Iris pigment epithelial cell (primary cell): ENCODE measurements around the gene CCDC170.

ENCODE experiments used
- DNase-seq: peaks from one replicate; pipeline ENCODE4 v3.0.0-alpha.2; 2011; ENCODE audit warnings: low read depth

CCDC170 gene

DNA sequence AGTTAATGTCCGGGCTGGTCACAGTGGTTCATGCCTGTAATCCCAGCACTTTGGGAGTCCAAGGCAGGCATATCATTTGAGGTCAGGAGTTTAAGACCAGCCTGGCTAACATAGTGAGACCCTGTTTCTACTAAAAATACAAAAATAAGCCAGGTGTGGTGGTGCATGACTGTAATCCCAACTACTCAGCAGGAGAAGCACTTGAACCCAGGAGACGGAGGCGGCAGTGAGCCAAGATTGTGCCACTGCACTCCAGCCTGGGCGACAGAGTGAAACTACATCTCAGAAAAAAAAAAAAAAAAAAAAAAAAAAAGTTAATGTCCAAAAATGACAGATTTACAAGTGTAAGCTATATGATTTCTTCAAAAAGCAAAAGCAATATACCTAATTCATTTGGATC, 124.9 kb downstream of the CCDC170 start:
- no peak for DNase-seq

- DNase-seq: no peak
These were observed 126.4 kb downstream of the CCDC170 start for GRCh38 chr6:151620179-151620578.

DNA sequence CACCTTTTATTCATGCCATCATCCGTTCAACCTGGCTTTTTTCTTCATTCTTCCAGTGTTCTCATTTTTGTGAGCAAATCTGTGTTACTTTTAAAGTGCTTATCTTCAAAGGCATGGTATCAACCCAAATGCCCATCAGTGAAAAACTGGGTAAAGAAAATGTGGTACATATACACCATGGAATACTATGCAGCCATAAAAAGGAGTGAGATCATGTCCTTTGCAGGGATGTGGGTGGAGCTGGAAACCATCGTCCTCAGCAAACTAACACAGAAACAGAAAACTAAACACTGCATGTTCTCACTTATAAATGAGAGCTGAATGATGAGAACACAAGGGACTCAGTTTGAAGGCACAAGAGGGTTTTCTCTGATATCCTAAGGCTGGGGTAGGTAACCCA, 130.3 kb downstream of the CCDC170 start:
- no peak for DNase-seq

GRCh38 chr6:151624481-151624880, 130.7 kb downstream of the CCDC170 start:
- no peak for DNase-seq

DNA sequence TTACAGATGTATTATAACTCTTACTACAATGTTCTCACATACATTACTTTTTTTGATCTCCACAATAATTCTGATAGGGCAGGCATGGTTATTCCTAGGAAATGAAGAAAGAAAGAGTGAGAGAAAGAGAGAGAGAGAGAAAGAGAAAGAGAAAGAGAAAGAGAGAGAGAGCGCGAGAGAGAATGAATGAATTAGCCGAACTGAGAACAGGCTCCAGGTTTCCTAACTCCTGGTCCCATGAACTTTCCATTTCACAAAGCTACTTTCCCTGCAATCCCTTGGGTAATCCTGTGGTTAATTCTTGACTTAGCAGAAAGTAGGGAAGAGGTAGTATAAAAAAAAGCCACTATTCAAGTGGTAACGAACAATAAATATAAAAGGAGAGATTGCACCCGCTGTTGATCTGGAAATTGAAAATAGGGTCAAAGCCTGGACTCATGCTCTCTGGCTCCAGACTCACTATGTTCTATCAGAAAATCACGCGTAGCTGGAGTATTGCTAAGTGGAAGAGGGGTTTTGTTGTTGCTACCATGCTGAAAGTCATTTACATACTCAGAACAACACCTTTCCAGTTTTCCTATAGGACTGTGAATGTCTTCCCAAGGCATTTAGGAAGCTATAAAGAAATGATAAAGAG, 131.2 kb downstream of the CCDC170 start:
- DNase-seq: no peak

- peak; percentile 22 for DNase-seq
These were observed 134.1 kb downstream of the CCDC170 start for GRCh38 chr6:151627689-151628444.

DNA sequence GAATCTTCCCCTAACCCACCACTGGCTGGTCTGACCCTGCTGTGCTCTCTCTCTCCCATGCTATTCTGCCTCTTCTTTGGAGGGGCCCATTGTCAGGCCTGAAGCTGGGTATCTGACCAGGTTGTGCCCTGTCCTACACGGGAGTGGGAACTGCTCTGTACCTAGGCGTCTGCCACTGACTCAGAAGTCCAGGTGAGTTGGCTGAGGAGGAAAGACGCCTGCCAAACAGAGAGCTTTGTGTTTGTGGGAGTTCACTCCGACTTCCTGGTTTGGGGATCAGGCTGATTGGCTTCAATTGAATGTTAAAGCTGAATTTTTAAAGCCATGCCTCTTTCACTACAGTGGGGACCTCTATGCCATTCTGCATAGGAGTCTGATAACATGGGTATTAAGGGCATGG, 136.0 kb downstream of the CCDC170 start:
- DNase-seq: no peak

GRCh38 chr6:151630387-151630786, 136.6 kb downstream of the CCDC170 start:
- DNase-seq: no peak

DNA sequence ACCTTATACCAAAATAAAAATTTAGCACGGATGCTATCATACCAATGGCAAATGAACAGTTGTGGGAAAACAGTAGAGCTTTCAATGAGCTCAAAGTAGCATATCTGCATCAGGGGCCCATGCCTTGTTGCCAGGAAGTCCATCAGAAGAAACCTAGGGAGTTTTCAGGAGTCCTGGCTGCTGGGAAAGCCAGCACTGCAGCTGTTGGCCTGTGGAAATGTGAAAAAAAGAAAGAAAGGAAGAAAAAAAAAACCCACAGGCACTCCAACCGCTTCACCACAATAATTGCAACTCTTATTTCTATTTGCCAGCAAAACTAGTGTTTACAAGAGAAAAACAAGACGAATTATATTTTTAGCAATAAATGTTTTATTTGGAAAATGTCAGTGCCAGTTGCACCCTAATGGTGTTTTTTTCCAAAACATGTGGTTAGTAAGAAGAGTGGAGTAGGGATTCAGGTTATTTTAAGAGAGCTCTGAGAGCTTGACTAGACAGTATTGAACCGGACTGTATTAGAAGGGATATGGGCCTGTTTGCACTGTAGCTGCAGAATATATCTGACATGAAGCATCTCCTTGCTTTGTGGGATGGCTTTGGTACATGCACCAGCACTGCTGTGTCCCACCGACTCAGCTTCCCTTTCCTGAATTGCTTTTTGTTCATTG, 137.3 kb downstream of the CCDC170 start:
- no peak for DNase-seq

- DNase-seq: no peak
These were observed 138.7 kb downstream of the CCDC170 start for GRCh38 chr6:151632415-151632987.

- DNase-seq: no peak
These were observed 139.9 kb downstream of the CCDC170 start for GRCh38 chr6:151633526-151634335.

DNA sequence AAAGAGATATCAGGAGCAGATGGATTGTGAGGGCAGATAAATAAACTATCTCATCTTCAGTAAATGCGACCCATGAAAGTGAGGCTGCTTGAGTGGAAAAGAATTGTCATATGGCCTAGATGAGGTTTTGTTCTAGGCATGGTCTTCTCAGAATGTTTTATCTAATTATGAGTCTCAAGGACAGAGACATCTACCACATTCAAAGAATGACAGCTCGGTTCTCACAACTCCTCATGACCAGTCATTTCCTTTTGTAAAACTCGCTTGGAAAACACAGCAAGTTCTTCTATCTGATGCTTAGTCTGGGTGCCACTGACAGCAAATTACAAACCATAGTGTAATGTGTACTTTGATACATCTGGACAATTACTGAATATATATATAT, 140.5 kb downstream of the CCDC170 start:
- DNase-seq: no peak

DNA sequence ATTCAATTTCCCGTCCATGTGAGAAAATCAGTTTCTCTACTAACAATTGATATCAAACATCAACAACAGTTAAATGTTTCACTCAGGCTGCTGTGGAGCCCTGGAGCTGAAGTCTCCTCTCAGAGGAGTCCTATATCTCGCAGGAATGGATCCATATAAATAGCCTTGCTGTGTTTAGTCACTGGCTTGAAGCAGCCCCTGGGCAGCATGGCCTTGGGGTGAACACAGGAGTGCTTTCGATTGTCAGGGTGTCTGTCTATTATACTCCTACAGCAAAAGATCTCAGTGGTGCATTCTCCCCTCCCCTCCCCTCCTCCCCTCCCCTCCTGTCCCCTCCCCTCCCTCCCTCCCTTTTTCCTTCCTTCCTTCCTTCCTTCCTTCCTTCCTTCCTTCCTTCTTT, 141.9 kb downstream of the CCDC170 start:
- DNase-seq: no peak

DNA sequence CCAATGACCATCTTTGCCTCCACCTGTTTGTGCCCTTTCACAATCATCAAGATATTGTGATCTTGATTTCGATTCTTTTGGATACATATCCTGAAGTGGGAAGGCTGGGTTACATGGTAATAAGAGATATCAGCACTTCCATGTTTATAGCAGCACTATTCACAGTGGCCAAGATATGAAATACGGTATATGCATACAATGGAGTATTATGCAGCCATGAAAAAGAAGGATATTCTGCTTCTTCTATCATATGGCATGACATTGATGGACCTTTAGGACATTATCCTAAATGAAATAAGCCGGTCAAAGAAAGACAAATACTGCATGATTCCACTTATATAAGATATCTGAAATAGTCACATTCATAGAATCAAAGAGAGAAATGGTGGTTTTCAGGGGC, 144.0 kb downstream of the CCDC170 start:
- no peak for DNase-seq

- DNase-seq: no peak
These were observed 145.9 kb downstream of the CCDC170 start for GRCh38 chr6:151639750-151640149.

- no peak for DNase-seq
These were observed 147.2 kb downstream of the CCDC170 start for GRCh38 chr6:151641028-151641427.

GRCh38 chr6:151647976-151648639, 154.3 kb downstream of the CCDC170 start:
- DNase-seq: peak; percentile 12

DNA sequence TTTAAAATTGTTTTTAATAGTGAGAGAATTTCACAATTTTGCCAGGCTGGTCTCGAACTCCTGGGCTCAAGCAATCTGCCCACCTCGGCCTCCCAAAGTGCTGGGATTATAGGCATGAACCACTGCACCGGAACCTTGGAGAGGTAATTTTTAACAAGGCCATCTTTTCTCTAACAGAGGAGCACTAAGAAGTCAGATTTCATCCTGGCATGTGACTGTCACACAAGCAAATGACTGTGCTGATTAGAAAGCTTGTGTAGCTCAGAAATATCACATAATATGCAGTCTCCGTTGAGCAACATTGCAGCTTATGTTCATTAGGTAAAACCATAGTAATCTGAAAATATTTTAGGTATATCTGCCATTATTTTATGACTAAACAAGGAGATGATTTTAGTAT, 156.0 kb downstream of the CCDC170 start:
- DNase-seq: no peak

DNA sequence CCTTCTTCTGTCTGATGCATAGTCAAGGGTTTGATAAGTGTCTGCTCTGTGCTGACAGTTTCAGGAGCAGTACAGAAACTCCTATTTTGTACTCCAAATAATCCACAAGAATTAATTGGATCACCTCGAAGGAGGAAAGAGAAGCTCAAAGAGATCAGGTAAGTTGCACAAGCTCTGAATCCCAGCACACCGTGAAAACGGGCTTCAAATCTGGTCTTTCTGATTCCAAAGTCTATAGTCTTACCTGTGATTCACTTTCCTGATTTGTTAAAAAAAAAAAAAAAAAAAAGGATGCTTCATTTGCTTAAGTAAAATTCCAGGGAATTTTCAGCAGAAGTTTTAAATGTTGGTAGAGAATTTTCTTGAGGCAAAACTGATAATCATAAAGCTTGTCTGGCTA, 157.8 kb downstream of the CCDC170 start:
- DNase-seq: no peak

GRCh38 chr6:151652325-151652724, 158.5 kb downstream of the CCDC170 start:
- DNase-seq: no peak

DNA sequence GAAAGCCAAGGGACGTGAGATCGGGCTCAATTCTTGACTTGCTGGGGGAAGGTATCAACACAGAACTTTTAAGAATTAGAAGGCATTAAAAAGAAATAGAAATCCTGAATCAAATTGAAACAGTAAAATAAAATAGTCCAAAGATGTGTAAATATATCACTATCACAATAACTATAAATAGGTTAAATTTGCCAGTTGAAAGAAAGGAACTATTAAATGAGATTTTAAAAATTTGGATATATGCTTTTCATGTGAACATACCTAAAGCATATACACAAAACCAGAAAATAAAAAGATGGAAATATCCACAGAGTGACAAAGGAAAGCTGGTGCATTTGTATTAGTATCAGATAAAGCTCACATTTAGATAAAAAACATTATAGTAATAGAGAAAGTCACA, 161.3 kb downstream of the CCDC170 start:
- DNase-seq: no peak

DNA sequence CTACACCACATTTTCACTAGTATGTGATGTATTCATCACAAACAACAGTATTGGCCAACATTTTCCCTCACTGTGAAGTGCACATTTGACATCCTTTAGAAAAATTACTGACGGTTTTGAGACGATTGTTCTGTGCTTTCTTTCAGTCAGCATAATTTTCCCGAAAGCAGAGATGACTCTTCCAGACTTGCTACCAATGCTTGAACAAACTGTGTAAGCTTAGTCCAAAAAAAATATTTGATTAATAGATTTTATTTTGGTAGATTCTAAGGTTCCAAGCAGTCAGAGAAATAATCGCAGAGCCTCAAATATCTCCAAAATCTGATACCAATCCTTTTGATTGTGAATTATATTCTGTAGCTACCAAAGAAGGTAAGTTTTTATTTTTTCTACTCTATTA, 162.6 kb downstream of the CCDC170 start:
- DNase-seq: no peak
